Measurements from ENCODE around the gene SNX3.
"Not testable (repeated sequence)": the region's sequence is repeated elsewhere in the genome, so short reads cannot be mapped to it uniquely, and the experiment has no call there.

SNX3 gene

DNA sequence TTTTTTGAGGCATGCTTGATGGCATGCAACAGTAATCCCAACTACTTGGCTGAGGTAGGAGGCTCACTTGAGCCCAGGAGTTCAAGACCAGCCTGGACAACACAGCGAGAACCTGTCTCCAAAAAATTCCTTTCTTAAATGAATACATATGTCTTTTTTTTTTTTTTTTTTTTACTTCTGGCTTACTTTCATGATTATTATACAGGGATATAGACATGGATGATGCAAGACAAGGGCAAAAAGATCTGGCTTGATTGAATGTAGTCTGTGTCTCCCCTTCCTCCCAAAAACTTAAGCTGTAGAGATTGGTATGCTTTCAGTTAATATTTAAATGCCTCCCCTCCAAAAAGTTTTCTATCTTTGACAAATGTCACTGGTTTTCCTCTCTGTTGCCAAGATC lies 7.6 kb downstream of the SNX3 start:
- Histone ChIP-seq H3K27me3 (ENCODE audit: control insufficient read depth, insufficient read depth, low read length) (no peaks in the 10 kb centered on the region), H3K9ac (ENCODE audit: low read length) (no peak overlapping the region), H3K4me3 (ENCODE audit: low read length) (no peak overlapping the region), H3K4me1 (ENCODE audit: control insufficient read depth, insufficient read depth, low read length) (no peaks in the 10 kb centered on the region), H3K36me3 (ENCODE audit: control insufficient read depth, insufficient read depth, low read length) (no peaks in the 10 kb centered on the region), H3K27ac (ENCODE audit: low read depth, low read length) (no peak overlapping the region)

DNA sequence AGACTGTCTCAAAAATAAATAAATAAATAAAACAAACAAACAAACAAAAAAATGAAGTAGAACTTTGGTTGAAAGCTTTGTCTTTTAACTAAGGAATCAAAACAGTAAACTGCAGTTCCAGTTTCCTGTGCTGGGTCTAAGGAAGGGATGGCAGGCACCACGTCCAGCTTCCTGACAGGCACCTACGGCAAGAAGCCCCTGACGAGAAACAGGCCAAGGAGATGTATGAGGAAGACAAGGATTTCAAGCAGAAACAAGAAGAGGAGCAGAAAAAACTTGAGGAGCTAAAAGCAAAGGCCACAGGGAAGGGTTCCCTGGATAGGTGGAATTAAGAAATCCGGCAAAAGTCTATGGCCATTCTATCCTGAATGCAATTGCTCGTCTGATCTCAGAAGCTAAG lies 8.8 kb downstream of the SNX3 start:
- Histone ChIP-seq H3K27ac (ENCODE audit: low read depth, low read length) (no peak overlapping the region), H3K4me1 (ENCODE audit: control insufficient read depth, insufficient read depth, low read length) (no peaks in the 10 kb centered on the region), H3K36me3 (ENCODE audit: control insufficient read depth, insufficient read depth, low read length) (no peaks in the 10 kb centered on the region), H3K4me3 (ENCODE audit: low read length) (no peak overlapping the region), H3K27me3 (ENCODE audit: control insufficient read depth, insufficient read depth, low read length) (no peaks in the 10 kb centered on the region), H3K9ac (ENCODE audit: low read length) (no peak overlapping the region)

DNA sequence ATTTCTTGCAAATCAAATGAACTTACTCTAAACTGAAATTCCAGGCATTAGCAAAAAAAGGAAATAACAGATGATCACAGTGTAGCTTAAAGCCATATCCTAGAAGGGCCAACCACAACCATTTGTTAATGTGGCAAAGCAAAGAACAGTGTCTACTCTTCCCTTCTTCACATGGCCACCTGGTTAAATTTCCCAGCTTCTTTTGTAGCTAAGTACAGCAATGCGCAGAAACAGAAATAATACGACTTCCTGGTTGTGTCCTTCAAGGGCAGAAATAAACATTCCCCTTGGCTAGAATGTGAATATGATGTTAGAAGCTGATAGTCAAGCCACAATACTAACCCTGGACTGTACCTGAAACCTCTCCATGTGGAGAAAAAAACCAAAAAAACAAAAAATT lies 9.6 kb downstream of the SNX3 start:
- H3K36me3 ChIP-seq (ENCODE audit: control insufficient read depth, insufficient read depth, low read length): no peaks in the 10 kb centered on the region
- H3K9ac ChIP-seq (ENCODE audit: low read length): no peak overlapping the region
- H3K4me3 ChIP-seq (ENCODE audit: low read length): no peak overlapping the region
- H3K4me1 ChIP-seq (ENCODE audit: control insufficient read depth, insufficient read depth, low read length): no peaks in the 10 kb centered on the region
- no peaks in the 10 kb centered on the region for H3K27me3 ChIP-seq (ENCODE audit: control insufficient read depth, insufficient read depth, low read length)
- no peak overlapping the region for H3K27ac ChIP-seq (ENCODE audit: low read depth, low read length)

DNA sequence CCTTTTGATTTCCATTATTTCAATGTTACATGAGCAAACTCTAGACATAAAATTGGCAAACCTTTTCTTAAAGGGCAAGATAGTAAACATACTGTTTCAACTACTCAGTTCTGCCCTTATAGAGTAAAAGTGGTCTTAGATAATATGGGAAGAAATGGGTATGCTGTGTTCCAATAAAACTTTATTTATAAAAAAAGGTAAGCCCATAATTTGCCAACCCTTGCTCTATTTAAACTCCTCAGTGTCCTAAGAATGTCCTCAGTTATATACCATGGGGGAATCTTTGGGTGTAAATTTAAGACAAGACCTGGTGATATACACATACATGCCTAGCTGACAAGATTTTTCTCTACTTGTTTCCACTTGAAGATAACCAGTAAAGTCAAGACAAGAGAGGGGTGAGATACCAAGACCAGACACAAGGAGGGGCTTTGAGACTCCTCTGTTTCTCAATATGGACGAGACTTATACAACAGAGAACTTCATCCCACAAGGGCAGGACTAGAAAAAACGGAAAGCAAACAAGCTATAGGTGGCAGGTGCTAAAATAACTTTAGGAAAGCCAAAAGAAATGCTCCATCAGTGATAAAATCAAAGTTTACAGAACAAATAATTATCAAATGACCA lies 10.5 kb downstream of the SNX3 start:
- no peak overlapping the region for H3K27ac ChIP-seq (ENCODE audit: low read depth, low read length)
- no peaks in the 10 kb centered on the region for H3K36me3 ChIP-seq (ENCODE audit: control insufficient read depth, insufficient read depth, low read length)
- H3K4me3 ChIP-seq (ENCODE audit: low read length): no peak overlapping the region
- H3K27me3 ChIP-seq (ENCODE audit: control insufficient read depth, insufficient read depth, low read length): no peaks in the 10 kb centered on the region
- no peaks in the 10 kb centered on the region for H3K4me1 ChIP-seq (ENCODE audit: control insufficient read depth, insufficient read depth, low read length)
- H3K9ac ChIP-seq (ENCODE audit: low read length): no peak overlapping the region

GRCh38 chr6:108247965-108248536 lies 12.8 kb downstream of the SNX3 start:
- no peaks in the 10 kb centered on the region for H3K4me1 ChIP-seq (ENCODE audit: control insufficient read depth, insufficient read depth, low read length)
- no peak overlapping the region for H3K4me3 ChIP-seq (ENCODE audit: low read length)
- H3K9ac ChIP-seq (ENCODE audit: low read length): no peak overlapping the region
- no peaks in the 10 kb centered on the region for H3K36me3 ChIP-seq (ENCODE audit: control insufficient read depth, insufficient read depth, low read length)
- no peak overlapping the region for H3K27ac ChIP-seq (ENCODE audit: low read depth, low read length)
- no peaks in the 10 kb centered on the region for H3K27me3 ChIP-seq (ENCODE audit: control insufficient read depth, insufficient read depth, low read length)

DNA sequence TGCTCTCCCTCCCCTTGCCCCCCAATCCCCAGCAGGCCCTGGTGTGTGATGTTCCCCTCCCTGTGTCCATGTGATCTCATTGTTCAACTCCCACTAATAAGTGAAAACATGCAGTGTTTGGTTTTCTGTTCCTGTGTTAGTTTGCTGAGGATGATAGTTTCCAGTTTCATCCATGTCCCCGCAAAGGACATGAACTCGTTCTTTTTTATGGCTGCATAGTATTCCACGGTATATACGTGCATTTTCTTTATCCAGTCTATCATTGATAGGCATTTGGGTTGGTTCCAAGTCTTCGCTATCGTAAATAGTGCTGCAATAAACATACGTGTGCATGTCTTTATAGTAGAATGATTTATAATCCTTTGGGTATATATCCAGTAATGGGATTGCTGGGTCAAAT lies 15.7 kb downstream of the SNX3 start:
- not testable (repeated sequence) for H3K27ac ChIP-seq (ENCODE audit: low read depth, low read length); H3K9ac ChIP-seq (ENCODE audit: low read length); H3K4me1 ChIP-seq (ENCODE audit: control insufficient read depth, insufficient read depth, low read length); H3K36me3 ChIP-seq (ENCODE audit: control insufficient read depth, insufficient read depth, low read length); H3K27me3 ChIP-seq (ENCODE audit: control insufficient read depth, insufficient read depth, low read length); H3K4me3 ChIP-seq (ENCODE audit: low read length)

- Histone ChIP-seq H3K27ac (ENCODE audit: low read depth, low read length) (no peak overlapping the region), H3K4me3 (ENCODE audit: low read length) (no peak overlapping the region), H3K9ac (ENCODE audit: low read length) (no peak overlapping the region), H3K36me3 (ENCODE audit: control insufficient read depth, insufficient read depth, low read length) (no peaks in the 10 kb centered on the region), H3K27me3 (ENCODE audit: control insufficient read depth, insufficient read depth, low read length) (no peaks in the 10 kb centered on the region), H3K4me1 (ENCODE audit: control insufficient read depth, insufficient read depth, low read length) (no peaks in the 10 kb centered on the region)
Observed at GRCh38 chr6:108243836-108244235, 17.0 kb downstream of the SNX3 start.

- Histone ChIP-seq H3K4me1 (ENCODE audit: control insufficient read depth, insufficient read depth, low read length) (no peaks in the 10 kb centered on the region), H3K27me3 (ENCODE audit: control insufficient read depth, insufficient read depth, low read length) (no peaks in the 10 kb centered on the region), H3K4me3 (ENCODE audit: low read length) (no peak overlapping the region), H3K27ac (ENCODE audit: low read depth, low read length) (no peak overlapping the region), H3K36me3 (ENCODE audit: control insufficient read depth, insufficient read depth, low read length) (no peaks in the 10 kb centered on the region), H3K9ac (ENCODE audit: low read length) (no peak overlapping the region)
Observed at GRCh38 chr6:108242721-108243120, 18.1 kb downstream of the SNX3 start.

DNA sequence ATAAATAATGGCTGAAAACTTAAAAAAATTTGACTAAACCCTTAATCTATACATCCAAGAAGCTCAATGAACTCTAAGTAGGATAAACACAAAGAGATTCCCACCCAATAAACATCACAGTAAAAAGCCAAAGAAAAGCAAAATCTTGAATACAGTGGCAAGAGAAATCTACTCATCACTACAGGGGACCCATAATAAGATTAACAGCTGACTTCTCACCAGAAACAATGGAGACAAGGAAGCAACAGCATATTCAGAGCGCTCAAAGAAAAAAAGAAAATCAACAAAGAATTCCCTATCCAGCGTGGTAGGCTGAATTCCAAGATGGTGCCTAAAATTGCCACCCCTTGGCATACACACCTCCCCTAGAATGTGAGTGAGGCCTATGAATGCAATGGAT lies 18.6 kb downstream of the SNX3 start:
- H3K9ac ChIP-seq (ENCODE audit: low read length): no peak overlapping the region
- H3K4me1 ChIP-seq (ENCODE audit: control insufficient read depth, insufficient read depth, low read length): no peaks in the 10 kb centered on the region
- no peak overlapping the region for H3K27ac ChIP-seq (ENCODE audit: low read depth, low read length)
- no peaks in the 10 kb centered on the region for H3K36me3 ChIP-seq (ENCODE audit: control insufficient read depth, insufficient read depth, low read length)
- H3K4me3 ChIP-seq (ENCODE audit: low read length): no peak overlapping the region
- no peaks in the 10 kb centered on the region for H3K27me3 ChIP-seq (ENCODE audit: control insufficient read depth, insufficient read depth, low read length)

- no peak overlapping the region for H3K9ac ChIP-seq (ENCODE audit: low read length)
- H3K4me1 ChIP-seq (ENCODE audit: control insufficient read depth, insufficient read depth, low read length): no peaks in the 10 kb centered on the region
- H3K36me3 ChIP-seq (ENCODE audit: control insufficient read depth, insufficient read depth, low read length): no peaks in the 10 kb centered on the region
- no peak overlapping the region for H3K27ac ChIP-seq (ENCODE audit: low read depth, low read length)
- H3K4me3 ChIP-seq (ENCODE audit: low read length): no peak overlapping the region
- no peaks in the 10 kb centered on the region for H3K27me3 ChIP-seq (ENCODE audit: control insufficient read depth, insufficient read depth, low read length)
Observed at GRCh38 chr6:108238322-108238721, 22.5 kb downstream of the SNX3 start.

DNA sequence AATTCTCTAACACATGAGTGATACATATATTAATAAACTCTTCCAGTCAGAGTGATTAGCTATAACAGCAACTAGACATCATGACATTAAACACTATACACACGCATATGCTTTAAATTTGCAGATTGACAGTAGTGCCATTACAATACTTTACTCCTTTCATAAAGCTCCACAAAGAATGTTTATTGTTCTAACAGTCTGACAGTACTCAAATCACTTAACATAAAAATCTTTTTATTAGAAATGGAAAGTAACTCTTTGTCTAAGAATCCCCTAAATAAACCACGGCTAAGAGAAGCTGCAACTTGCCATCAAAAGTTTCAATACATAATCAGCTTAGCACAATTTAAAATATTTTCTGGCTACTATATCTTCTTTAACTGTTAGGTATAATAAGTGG lies 24.0 kb downstream of the SNX3 start:
- Histone ChIP-seq H3K9ac (ENCODE audit: low read length) (no peak overlapping the region), H3K4me1 (ENCODE audit: control insufficient read depth, insufficient read depth, low read length) (no peaks in the 10 kb centered on the region), H3K4me3 (ENCODE audit: low read length) (no peak overlapping the region), H3K27me3 (ENCODE audit: control insufficient read depth, insufficient read depth, low read length) (no peaks in the 10 kb centered on the region), H3K36me3 (ENCODE audit: control insufficient read depth, insufficient read depth, low read length) (no peaks in the 10 kb centered on the region), H3K27ac (ENCODE audit: low read depth, low read length) (no peak overlapping the region)

- H3K9ac ChIP-seq (ENCODE audit: low read length): no peak overlapping the region
- no peaks in the 10 kb centered on the region for H3K4me1 ChIP-seq (ENCODE audit: control insufficient read depth, insufficient read depth, low read length)
- no peak overlapping the region for H3K4me3 ChIP-seq (ENCODE audit: low read length)
- H3K36me3 ChIP-seq (ENCODE audit: control insufficient read depth, insufficient read depth, low read length): no peaks in the 10 kb centered on the region
- no peaks in the 10 kb centered on the region for H3K27me3 ChIP-seq (ENCODE audit: control insufficient read depth, insufficient read depth, low read length)
- no peak overlapping the region for H3K27ac ChIP-seq (ENCODE audit: low read depth, low read length)
Observed at GRCh38 chr6:108235127-108235526, 25.7 kb downstream of the SNX3 start.

GRCh38 chr6:108228416-108228815 lies 32.4 kb downstream of the SNX3 start:
- Histone ChIP-seq H3K36me3 (ENCODE audit: control insufficient read depth, insufficient read depth, low read length) (no peaks in the 10 kb centered on the region), H3K9ac (ENCODE audit: low read length) (no peak overlapping the region), H3K4me1 (ENCODE audit: control insufficient read depth, insufficient read depth, low read length) (no peaks in the 10 kb centered on the region), H3K4me3 (ENCODE audit: low read length) (no peak overlapping the region), H3K27ac (ENCODE audit: low read depth, low read length) (no peak overlapping the region), H3K27me3 (ENCODE audit: control insufficient read depth, insufficient read depth, low read length) (no peaks in the 10 kb centered on the region)
